Breast epithelium (tissue), 4 donors: ENCODE measurements around the gene TNS4. TPM values are rescaled to one million over a fixed set of nuclear protein-coding genes. Genes with fewer than 3 reads are reported as not detected.

Source experiments
- DNase-seq, 2 donors: peaks; one replicate each; pipeline ENCODE4 v3.0.0-alpha.2; 2019; ENCODE audit warnings: low spot score in 2 of 2
- H3K27ac ChIP-seq, 2 donors: fragments of 200-600 bp; sonication (generic) in 1 of 2; one replicate each; pipeline ENCODE4 v1.5.1; 2016 to 2019; ENCODE audit warnings: mild to moderate bottlenecking in 1 of 2
- H3K27me3 ChIP-seq, 2 donors: fragments of 200-600 bp; sonication (generic) in 1 of 2; one replicate each; pipeline versions ENCODE4 v1.5.1 to v1.6.0; 2017 to 2019; ENCODE audit warnings: control low read depth in 1 of 2, mild to moderate bottlenecking in 1 of 2
- H3K36me3 ChIP-seq: fragments of 200-600 bp; one replicate; pipeline ENCODE4 v1.5.1; 2019
- H3K4me1 ChIP-seq, 2 donors: fragments of 200-600 bp; sonication (generic); one replicate each; pipeline ENCODE4 v1.5.1; 2016 to 2019; ENCODE audit warnings: control low read depth in 1 of 2
- H3K4me3 ChIP-seq, 3 donors: fragments of 200-600 bp; sonication (generic); 1 replicate in 2 of 3; 2 replicates in 1 of 3; pipeline ENCODE4 v1.5.1; 2016 to 2019; ENCODE audit warnings: mild to moderate bottlenecking in 3 of 3, moderate library complexity in 2 of 3
- H3K9me3 ChIP-seq, 2 donors: fragments of 200-600 bp; sonication (generic) in 1 of 2; one replicate each; pipeline ENCODE4 v1.5.1; 2016 to 2019; ENCODE audit warnings: control low read depth in 1 of 2
- CTCF ChIP-seq, 3 donors: fragments of 450-650 bp; IDR thresholded peaks; one replicate each; pipeline ENCODE4 v1.5.1; 2016 to 2017; ENCODE audit warnings: antibody characterized with exemption in 3 of 3, mild to moderate bottlenecking in 3 of 3, moderate library complexity in 3 of 3
- POLR2A ChIP-seq: fragments of 450-650 bp; IDR thresholded peaks from one replicate; pipeline ENCODE4 v1.6.1; 2016; ENCODE audit warnings: antibody characterized with exemption, mild to moderate bottlenecking, moderate library complexity
- POLR2AphosphoS5 ChIP-seq, 3 donors: sonication (generic); formaldehyde crosslinking; IDR thresholded peaks; one replicate each; pipeline ENCODE4 v1.6.1; 2017; ENCODE audit warnings: antibody characterized with exemption in 3 of 3
- intact Hi-C: fragments of 100-400 bp; cut with DNase I; formaldehyde crosslinking; loops from one replicate; pipeline ENCODE4 v1.15.1; 2023; ENCODE audit warnings: low total_unique reads
- total RNA-seq, 3 donors: library from RNA; depleted of rRNA; stranded (reverse); fragments of >200 nt; gene quantifications; one replicate each; pipeline ENCODE4 v1.1.0, GENCODE V29; 2016

TNS4 gene
- total RNA-seq, 3 donors from 2014 or later = 30.5 to 52.2 TPM; not detected in 1

DNA sequence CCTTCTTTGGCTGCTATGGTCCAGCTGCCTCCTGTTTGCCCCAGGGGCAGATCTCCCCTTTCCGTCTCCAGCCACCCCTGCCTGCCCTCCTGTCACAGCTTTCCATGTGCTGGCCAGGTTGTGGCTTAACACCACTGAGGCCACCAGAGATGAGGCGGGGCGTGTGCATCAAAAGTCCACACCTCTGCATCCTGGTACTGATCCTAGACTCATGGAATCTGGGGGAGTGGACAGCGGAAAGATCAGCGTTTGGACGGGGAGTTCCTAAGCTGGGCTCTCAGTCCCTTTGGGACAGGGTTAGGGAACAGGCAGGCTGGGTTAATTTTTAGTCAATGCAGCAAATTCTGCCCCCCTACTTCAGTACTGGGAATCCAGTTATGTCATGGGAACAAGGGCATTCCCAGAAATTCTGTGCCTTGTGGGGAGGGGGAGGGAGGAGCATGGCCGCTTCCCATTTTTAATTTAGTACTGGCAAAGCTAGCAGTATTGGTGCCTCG is 54.2 kb downstream of the TNS4 start:
- no peaks in the 10 kb centered on the region for H3K27me3 ChIP-seq
- H3K4me3 ChIP-seq = peak overlapping the region; percentile 75 to 98 (median 77)
- H3K9me3 ChIP-seq = no peaks in the 10 kb centered on the region
- H3K27ac ChIP-seq = peak overlapping the region; percentile 94
- peaks cover 16 to 24% of the 10 kb centered on the region in 2 donors for H3K4me1 ChIP-seq
- intact Hi-C loops = no loop called here
- no peaks in the 10 kb centered on the region for H3K36me3 ChIP-seq
- peak in 1 of 3 donors; percentile 47 for TF ChIP-seq POLR2AphosphoS5 (IDR thresholded peaks at IDR 0.05)
- TF ChIP-seq CTCF (IDR thresholded peaks at IDR 0.05) = no peak
- TF ChIP-seq POLR2A = no peak
- no peak for DNase-seq

DNA sequence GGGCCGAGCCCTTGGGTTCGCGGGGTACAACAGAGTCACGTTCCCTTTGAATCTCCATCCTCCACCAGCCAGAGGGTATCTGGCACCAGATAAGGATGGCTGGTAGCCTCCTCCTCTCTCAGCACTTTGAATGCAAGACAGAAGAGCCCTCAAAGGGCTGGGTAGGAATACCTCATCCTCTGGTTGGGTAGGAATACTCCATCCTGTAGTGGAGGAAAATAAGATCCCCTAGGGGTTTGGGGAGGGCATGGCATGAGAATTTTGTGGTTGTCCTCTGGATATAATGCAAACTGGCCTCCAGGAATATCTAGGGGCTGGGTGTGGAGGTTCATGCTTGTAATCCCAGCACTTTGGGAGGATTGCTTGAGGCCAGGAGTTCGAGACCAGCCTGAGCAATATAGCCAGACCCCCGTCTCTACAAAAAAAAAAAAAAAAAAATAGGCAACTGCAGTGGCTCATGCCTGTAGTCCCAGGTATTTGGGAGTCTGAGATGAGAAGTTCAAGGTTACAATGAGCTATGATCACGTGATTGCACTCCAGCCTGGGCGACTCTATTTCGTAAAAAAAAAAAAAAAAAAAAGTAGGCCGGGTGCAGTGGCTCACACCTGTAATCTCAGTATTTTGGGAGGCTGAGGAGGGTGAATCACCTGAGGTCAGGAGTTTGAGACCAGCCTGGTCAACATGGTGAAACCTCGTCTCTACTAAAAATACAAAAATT is 55.5 kb downstream of the TNS4 start:
- peak overlapping the region; percentile 75 to 98 (median 77) for H3K4me3 ChIP-seq
- H3K27me3 ChIP-seq = no peaks in the 10 kb centered on the region
- intact Hi-C loops = no loop called here
- H3K9me3 ChIP-seq = no peaks in the 10 kb centered on the region
- no peaks in the 10 kb centered on the region for H3K36me3 ChIP-seq
- TF ChIP-seq CTCF (IDR thresholded peaks at IDR 0.05) (peak; percentile 24 to 46 (median 32)), POLR2AphosphoS5 (IDR thresholded peaks at IDR 0.05) (no peak)
- DNase-seq = no peak
- H3K4me1 ChIP-seq = peaks cover 16 to 22% of the 10 kb centered on the region in 2 donors
- H3K27ac ChIP-seq = peak overlapping the region; percentile 94 to 100

DNA sequence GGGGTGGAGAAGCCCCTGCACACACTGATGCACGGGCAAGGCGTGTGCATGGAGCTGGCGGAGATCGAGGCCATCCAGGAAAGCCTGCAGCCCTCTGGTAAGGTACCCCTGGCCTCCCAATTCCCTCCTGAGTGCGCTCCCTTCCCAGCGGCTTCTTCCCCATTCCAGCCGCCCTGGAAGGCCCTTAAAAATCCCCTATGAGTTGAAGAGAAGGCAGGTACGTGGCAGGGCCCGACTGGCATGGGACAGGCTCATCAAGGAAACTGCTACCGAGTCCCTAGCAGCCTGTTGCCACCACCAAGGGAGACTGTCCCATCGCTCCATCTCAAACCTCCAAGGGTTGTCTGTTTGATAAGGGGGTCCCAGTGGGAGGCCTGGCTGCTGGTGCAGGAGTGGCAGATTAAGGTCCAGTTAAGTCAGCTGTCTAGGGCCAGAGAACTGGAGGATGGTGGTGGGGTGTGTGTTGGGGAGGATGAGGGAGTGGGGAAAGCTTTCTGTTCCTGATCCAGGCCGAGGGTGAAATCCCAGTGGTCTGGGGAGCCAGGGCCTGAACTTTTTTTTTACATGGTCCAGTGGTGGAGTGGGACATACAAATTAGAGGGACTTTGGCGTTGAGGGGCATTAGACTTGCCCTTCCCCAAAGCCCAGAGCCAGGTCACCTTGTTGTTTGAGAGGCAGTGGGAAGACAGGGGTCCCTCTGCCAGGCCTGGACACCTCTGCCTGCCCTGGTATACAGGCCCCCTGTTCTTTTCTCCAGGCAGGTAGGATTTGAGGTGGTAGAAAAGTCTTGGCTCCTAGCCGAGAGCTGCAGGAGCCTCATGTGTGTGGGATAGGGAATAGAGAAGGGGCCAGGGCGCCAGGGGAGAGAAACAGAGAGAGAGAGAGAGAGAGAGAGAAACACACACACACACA is 57.2 kb downstream of the TNS4 start:
- intact Hi-C loops = loop anchor here (5.0 kb wide), 1 partner anchor 98 kb away; no protein-coding TSS in a partner anchor
- Histone ChIP-seq H3K27me3 (no peaks in the 10 kb centered on the region), H3K4me1 (peaks cover 16 to 18% of the 10 kb centered on the region in 2 donors), H3K36me3 (no peaks in the 10 kb centered on the region), H3K4me3 (peak overlapping the region; percentile 75 to 98 (median 77)), H3K9me3 (no peaks in the 10 kb centered on the region), H3K27ac (peak overlapping the region; percentile 94 to 100)
- no peak for DNase-seq
- no peak for TF ChIP-seq CTCF (IDR thresholded peaks at IDR 0.05)
- no peak for TF ChIP-seq POLR2A
- peak in 1 of 3 donors; percentile 24 for TF ChIP-seq POLR2AphosphoS5 (IDR thresholded peaks at IDR 0.05)

DNA sequence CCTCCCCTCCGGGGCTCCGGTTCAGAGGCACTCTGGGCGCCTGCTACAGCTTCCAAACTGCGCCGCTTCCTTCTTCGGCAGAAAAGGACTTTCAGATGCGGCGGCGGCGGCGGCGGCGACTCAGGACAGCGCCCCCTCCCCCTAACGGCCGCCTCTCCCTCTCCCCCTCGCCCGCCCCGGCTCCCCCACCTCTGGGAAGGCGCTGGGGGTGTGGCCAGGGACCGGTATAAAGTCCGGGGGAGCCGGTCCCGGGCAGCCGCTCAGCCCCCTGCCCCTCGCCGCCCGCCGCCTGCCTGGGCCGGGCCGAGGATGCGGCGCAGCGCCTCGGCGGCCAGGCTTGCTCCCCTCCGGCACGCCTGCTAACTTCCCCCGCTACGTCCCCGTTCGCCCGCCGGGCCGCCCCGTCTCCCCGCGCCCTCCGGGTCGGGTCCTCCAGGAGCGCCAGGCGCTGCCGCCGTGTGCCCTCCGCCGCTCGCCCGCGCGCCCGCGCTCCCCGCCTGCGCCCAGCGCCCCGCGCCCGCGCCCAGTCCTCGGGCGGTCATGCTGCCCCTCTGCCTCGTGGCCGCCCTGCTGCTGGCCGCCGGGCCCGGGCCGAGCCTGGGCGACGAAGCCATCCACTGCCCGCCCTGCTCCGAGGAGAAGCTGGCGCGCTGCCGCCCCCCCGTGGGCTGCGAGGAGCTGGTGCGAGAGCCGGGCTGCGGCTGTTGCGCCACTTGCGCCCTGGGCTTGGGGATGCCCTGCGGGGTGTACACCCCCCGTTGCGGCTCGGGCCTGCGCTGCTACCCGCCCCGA is 58.0 kb downstream of the TNS4 start, which contains the start of gene IGFBP4:
TSS of gene IGFBP4 (plus strand) at position 255 of the 792 bp plus-strand sequence. CDS start at position 541, 286 bp downstream.
- TF ChIP-seq POLR2AphosphoS5 (IDR thresholded peaks at IDR 0.05) (peak in 2 of 3 donors; percentile 66 to 73), POLR2A (peak; percentile 4), CTCF (IDR thresholded peaks at IDR 0.05) (peak in 2 of 3 donors; percentile 18 to 29)
- intact Hi-C loops = loop anchor here (5.0 kb wide), 1 partner anchor 99 kb away; no protein-coding TSS in a partner anchor
- no peaks in the 10 kb centered on the region for H3K9me3 ChIP-seq
- H3K4me1 ChIP-seq = peaks cover 10 to 12% of the 10 kb centered on the region in 2 donors
- peak within 1 kb of the TSS; percentile 94 to 100 for H3K27ac ChIP-seq
- H3K27me3 ChIP-seq = no peaks in the 10 kb centered on the region
- H3K4me3 ChIP-seq = peak within 1 kb of the TSS; percentile 75 to 98 (median 77)
- DNase-seq = peak; percentile 70 to 81
- H3K36me3 ChIP-seq = no peaks in the 10 kb centered on the region
